ENCODE data around the gene CHCHD6. TPM values are rescaled to one million over a fixed set of nuclear protein-coding genes. Genes with fewer than 3 reads are reported as not detected.
A peak's percentile ranks its signal among the peaks of the same experiment; 100 is the strongest.

CHCHD6 gene
- total RNA-seq, 1 experiment from 2014 or later: 36.3 TPM

- TF ChIP-seq SIN3A (IDR thresholded peaks at IDR 0.05; ENCODE audit: low read depth) (peak; percentile 39; the same call in 1 of the 2 replicates), POLR2AphosphoS5 (IDR thresholded peaks at IDR 0.05; ENCODE audit: low read depth, low read length) (peak; percentile 91), CTCF (IDR thresholded peaks at IDR 0.05 in 2 of 3, conservative IDR thresholded peaks at IDR 0.05 in 1 of 3; ENCODE audit: borderline replicate concordance in 1 of 3, insufficient read depth in 1 of 3, low read depth in 2 of 3, low read length in 2 of 3) (no peak), CEBPB (IDR thresholded peaks at IDR 0.05; ENCODE audit: low read depth) (no peak), POLR2A (IDR thresholded peaks at IDR 0.05; ENCODE audit: borderline replicate concordance, extremely low read depth, insufficient read depth, insufficient read length) (peak; percentile 80), ZBTB33 (IDR thresholded peaks at IDR 0.05; ENCODE audit: extremely low read depth, insufficient replicate concordance, low read length) (no peak), SRF (IDR thresholded peaks at IDR 0.05; ENCODE audit: low read depth) (no peak), MAX (IDR thresholded peaks at IDR 0.05) (peak; percentile 69), CBX3 (IDR thresholded peaks at IDR 0.05; ENCODE audit: low read depth) (0 out of 2 replicates have a peak, but pooled peaks have one; percentile 16)
Observed at GRCh38 chr3:126654571-126655383, 49.3 kb upstream of the CHCHD6 start, which contains the start of gene TXNRD3 (continued).

Data from HCT116 (cell line).